MM.1S (cell line): ENCODE data around the gene MYADM.
"Not testable (repeated sequence)": the region's sequence is repeated elsewhere in the genome, so short reads cannot be mapped to it uniquely, and the experiment has no call there.

ENCODE experiments used
- EZH2 ChIP-seq: fragments of 300-600 bp; sonication (generic); optimal IDR thresholded peaks from 2 replicates; pipeline ENCODE3; 2017; ENCODE audit warnings: low read depth, mild to moderate bottlenecking, antibody characterized with exemption, low read length, mixed read lengths
- TF ChIP-seq, protein P1 (sequence below): fragments of 300-600 bp; sonication (generic); IDR thresholded peaks from 2 replicates; pipeline ENCODE4 v1.5.1; 2016; ENCODE audit warnings: antibody characterized with exemption, low read length, mixed read lengths

GRCh38 chr19:53869805-53870484 lies 2.3 kb downstream of the MYADM start:
- TF ChIP-seq, protein P1, sequence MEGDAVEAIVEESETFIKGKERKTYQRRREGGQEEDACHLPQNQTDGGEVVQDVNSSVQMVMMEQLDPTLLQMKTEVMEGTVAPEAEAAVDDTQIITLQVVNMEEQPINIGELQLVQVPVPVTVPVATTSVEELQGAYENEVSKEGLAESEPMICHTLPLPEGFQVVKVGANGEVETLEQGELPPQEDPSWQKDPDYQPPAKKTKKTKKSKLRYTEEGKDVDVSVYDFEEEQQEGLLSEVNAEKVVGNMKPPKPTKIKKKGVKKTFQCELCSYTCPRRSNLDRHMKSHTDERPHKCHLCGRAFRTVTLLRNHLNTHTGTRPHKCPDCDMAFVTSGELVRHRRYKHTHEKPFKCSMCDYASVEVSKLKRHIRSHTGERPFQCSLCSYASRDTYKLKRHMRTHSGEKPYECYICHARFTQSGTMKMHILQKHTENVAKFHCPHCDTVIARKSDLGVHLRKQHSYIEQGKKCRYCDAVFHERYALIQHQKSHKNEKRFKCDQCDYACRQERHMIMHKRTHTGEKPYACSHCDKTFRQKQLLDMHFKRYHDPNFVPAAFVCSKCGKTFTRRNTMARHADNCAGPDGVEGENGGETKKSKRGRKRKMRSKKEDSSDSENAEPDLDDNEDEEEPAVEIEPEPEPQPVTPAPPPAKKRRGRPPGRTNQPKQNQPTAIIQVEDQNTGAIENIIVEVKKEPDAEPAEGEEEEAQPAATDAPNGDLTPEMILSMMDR: not testable (repeated sequence)
- TF ChIP-seq EZH2: not testable (repeated sequence)
